AG20443 (cell line): Measurements from ENCODE around the gene HSCB.
"Not testable (repeated sequence)": the region's sequence is repeated elsewhere in the genome, so short reads cannot be mapped to it uniquely, and the experiment has no call there.

Experiments
- DNase-seq: peaks from one replicate; pipeline ENCODE4 v3.0.0; 2012; ENCODE audit warnings: low spot score, mixed read lengths

The HSCB gene

GRCh38 chr22:28738876-28739275 lies 3.0 kb upstream of the HSCB start:
- not testable (repeated sequence) for DNase-seq

- no peak for DNase-seq
These were observed 547 bp upstream of the HSCB start for GRCh38 chr22:28741200-28741784.

GRCh38 chr22:28742562-28742962 lies 723 bp downstream of the HSCB start:
- no peak for DNase-seq

GRCh38 chr22:28743852-28744251 lies 2.0 kb downstream of the HSCB start:
- DNase-seq = no peak

GRCh38 chr22:28750471-28750881 lies 8.6 kb downstream of the HSCB start:
- DNase-seq = peak; percentile 26

GRCh38 chr22:28754512-28754911 lies 12.7 kb downstream of the HSCB start:
- not testable (repeated sequence) for DNase-seq

GRCh38 chr22:28759861-28760560 lies 18.2 kb downstream of the HSCB start:
- DNase-seq = no peak

GRCh38 chr22:28761449-28761755 lies 19.6 kb downstream of the HSCB start:
- DNase-seq = no peak

- DNase-seq = not testable (repeated sequence)
These were observed 20.2 kb downstream of the HSCB start for GRCh38 chr22:28762000-28762399.

- DNase-seq = no peak
These were observed 24.8 kb downstream of the HSCB start for GRCh38 chr22:28766628-28767027.

GRCh38 chr22:28768701-28769393 lies 27.0 kb downstream of the HSCB start:
- DNase-seq = no peak

GRCh38 chr22:28769394-28770085 lies 27.7 kb downstream of the HSCB start:
- no peak for DNase-seq

GRCh38 chr22:28771195-28771791 lies 29.5 kb downstream of the HSCB start:
- DNase-seq = no peak

GRCh38 chr22:28772633-28773460 lies 31.0 kb downstream of the HSCB start, which contains the start of gene CCDC117:
TSS of gene CCDC117 (plus strand) at chr22:28772695. CDS start at chr22:28772850, 155 bp downstream.
- DNase-seq = peak; percentile 95

GRCh38 chr22:28773461-28773867 lies 31.6 kb downstream of the HSCB start:
- peak; percentile 60 for DNase-seq

- DNase-seq = no peak
These were observed 32.5 kb downstream of the HSCB start for GRCh38 chr22:28774378-28774777.

- no peak for DNase-seq
These were observed 38.0 kb downstream of the HSCB start for GRCh38 chr22:28779833-28780232.

- no peak for DNase-seq
These were observed 38.5 kb downstream of the HSCB start for GRCh38 chr22:28780296-28780695.

GRCh38 chr22:28783786-28784671 lies 42.2 kb downstream of the HSCB start:
- DNase-seq = no peak

GRCh38 chr22:28788601-28789000 lies 46.8 kb downstream of the HSCB start:
- no peak for DNase-seq
